ENCODE results near the gene ZDHHC13.

- TF ChIP-seq, protein P1, sequence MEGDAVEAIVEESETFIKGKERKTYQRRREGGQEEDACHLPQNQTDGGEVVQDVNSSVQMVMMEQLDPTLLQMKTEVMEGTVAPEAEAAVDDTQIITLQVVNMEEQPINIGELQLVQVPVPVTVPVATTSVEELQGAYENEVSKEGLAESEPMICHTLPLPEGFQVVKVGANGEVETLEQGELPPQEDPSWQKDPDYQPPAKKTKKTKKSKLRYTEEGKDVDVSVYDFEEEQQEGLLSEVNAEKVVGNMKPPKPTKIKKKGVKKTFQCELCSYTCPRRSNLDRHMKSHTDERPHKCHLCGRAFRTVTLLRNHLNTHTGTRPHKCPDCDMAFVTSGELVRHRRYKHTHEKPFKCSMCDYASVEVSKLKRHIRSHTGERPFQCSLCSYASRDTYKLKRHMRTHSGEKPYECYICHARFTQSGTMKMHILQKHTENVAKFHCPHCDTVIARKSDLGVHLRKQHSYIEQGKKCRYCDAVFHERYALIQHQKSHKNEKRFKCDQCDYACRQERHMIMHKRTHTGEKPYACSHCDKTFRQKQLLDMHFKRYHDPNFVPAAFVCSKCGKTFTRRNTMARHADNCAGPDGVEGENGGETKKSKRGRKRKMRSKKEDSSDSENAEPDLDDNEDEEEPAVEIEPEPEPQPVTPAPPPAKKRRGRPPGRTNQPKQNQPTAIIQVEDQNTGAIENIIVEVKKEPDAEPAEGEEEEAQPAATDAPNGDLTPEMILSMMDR (IDR thresholded peaks at IDR 0.05; ENCODE audit: low read length) = no peak
- TF ChIP-seq EZH2 (IDR thresholded peaks at IDR 0.05; ENCODE audit: borderline replicate concordance, low read length) = no peak
These were observed 102.0 kb downstream of the ZDHHC13 start for GRCh38 chr11:19218786-19219460.

All from OCI-LY1 (cell line).